PC-3 (cell line): Measurements from ENCODE around the gene FOXO3. TPM values are rescaled to one million over a fixed set of nuclear protein-coding genes. Genes with fewer than 3 reads are reported as not detected.
"Not testable (repeated sequence)": the region's sequence is repeated elsewhere in the genome, so short reads cannot be mapped to it uniquely, and the experiment has no call there.

Experiments
- ATAC-seq: fragments of 200-7000 bp; cut with Tn5 transposase; 2 replicates; pipeline ENCODE4 v1.9.1; 2020; ENCODE audit warnings: mild to moderate bottlenecking, moderate library complexity
- BruUV-seq: library from RNA; stranded (reverse); fragments of 400-500 nt; replicated peaks from 2 replicates; lab custom pipeline; 2021; lab: Mats Ljungman, UMichigan
- CTCF ChIA-PET: fragments of 300-600 bp; sonication (Branson Sonifier 250); formaldehyde crosslinking; loops from one replicate; lab custom pipeline; 2022; ENCODE audit warnings: antibody characterized with exemption; lab: Charles Lee
- POLR2A ChIA-PET: fragments of 300-600 bp; sonication (Branson Sonifier 250); formaldehyde crosslinking; loops from one replicate; lab custom pipeline; 2022; ENCODE audit warnings: antibody characterized with exemption; ENCODE audit not compliant: unreplicated experiment; lab: Charles Lee
- DNase-seq: peaks from one replicate; pipeline ENCODE4 v3.0.0-alpha.2; 2015
- H2AFZ ChIP-seq: fragments of 300-600 bp; sonication (generic); 2 replicates; pipeline ENCODE4 v1.6.0; 2016; ENCODE audit warnings: antibody characterized with exemption, low read length
- H3F3A ChIP-seq: fragments of 300-600 bp; sonication (generic); one replicate; pipeline ENCODE4 v1.6.0; 2017; ENCODE audit warnings: antibody characterized with exemption, low read length, control low read depth, mild to moderate bottlenecking; ENCODE audit not compliant: unreplicated experiment
- H3K27ac ChIP-seq: fragments of 300-600 bp; sonication (generic); 2 replicates; pipeline ENCODE4 v1.5.1; 2016; ENCODE audit warnings: mild to moderate bottlenecking, low read length
- H3K27me3 ChIP-seq: fragments of 300-600 bp; sonication (generic); 2 replicates; pipeline ENCODE4 v1.6.1; 2016; ENCODE audit warnings: low read length, mixed read lengths
- H3K36me3 ChIP-seq: fragments of 300-600 bp; sonication (generic); 2 replicates; pipeline ENCODE4 v1.6.1; 2016; ENCODE audit warnings: low read depth, mixed run types, low read length, mixed read lengths
- H3K4me1 ChIP-seq: fragments of 300-600 bp; sonication (generic); 2 replicates; pipeline ENCODE4 v1.5.1; 2016; ENCODE audit warnings: low read length; ENCODE audit not compliant: insufficient read depth
- H3K4me2 ChIP-seq: fragments of 300-600 bp; sonication (generic); 2 replicates; pipeline ENCODE4 v1.6.0; 2016; ENCODE audit warnings: low read length
- H3K4me3 ChIP-seq: fragments of 300-600 bp; sonication (generic); 2 replicates; pipeline ENCODE4 v1.5.1; 2016; ENCODE audit warnings: mild to moderate bottlenecking, low read length, mixed read lengths
- H3K79me2 ChIP-seq: fragments of 300-600 bp; sonication (generic); 2 replicates; pipeline ENCODE4 v1.6.1; 2017; ENCODE audit warnings: low read length, mixed read lengths
- H3K9ac ChIP-seq: fragments of 300-600 bp; sonication (generic); 2 replicates; pipeline ENCODE4 v1.6.0; 2016; ENCODE audit warnings: mild to moderate bottlenecking, low read length
- H3K9me2 ChIP-seq: fragments of 300-600 bp; sonication (generic); replicated peaks from 2 replicates; pipeline ENCODE4 v1.6.1; 2016; ENCODE audit warnings: mixed run types, low read length, mixed read lengths
- H3K9me3 ChIP-seq: fragments of 300-600 bp; sonication (generic); 2 replicates; pipeline ENCODE4 v1.6.1; 2016; ENCODE audit warnings: low read length, mixed read lengths
- H4K20me1 ChIP-seq: fragments of 300-600 bp; sonication (generic); 2 replicates; pipeline ENCODE4 v1.6.1; 2016; ENCODE audit warnings: low read length, mixed read lengths
- EZH2 ChIP-seq: fragments of 300-600 bp; sonication (generic); IDR thresholded peaks from one replicate; pipeline ENCODE4 v1.6.1; 2017; ENCODE audit warnings: antibody characterized with exemption, mild to moderate bottlenecking, low read length; ENCODE audit not compliant: unreplicated experiment
- EZH2phosphoT487 ChIP-seq: fragments of 300-600 bp; sonication (generic); IDR thresholded peaks from 2 replicates; pipeline ENCODE4 v1.6.1; 2018; ENCODE audit warnings: mild to moderate bottlenecking, antibody characterized with exemption, low read length, borderline replicate concordance
- intact Hi-C: fragments of 100-400 bp; cut with micrococcal nuclease; formaldehyde crosslinking; loops from 2 replicates; pipeline ENCODE4 v1.9.0; 2023
- total RNA-seq: library from RNA; depleted of rRNA; stranded (reverse); fragments of >200 nt; gene quantifications from 2 replicates; pipeline ENCODE4 v1.2.3, GENCODE V29; 2014
- TF ChIP-seq, protein P1 (sequence below): fragments of 300-600 bp; sonication (generic); conservative IDR thresholded peaks from 2 replicates; pipeline ENCODE4 v1.5.1; 2017; ENCODE audit warnings: antibody characterized with exemption, low read depth, mild to moderate bottlenecking, low read length

Gene FOXO3
- total RNA-seq, 1 experiment from 2014 or later = 12.8 TPM

DNA sequence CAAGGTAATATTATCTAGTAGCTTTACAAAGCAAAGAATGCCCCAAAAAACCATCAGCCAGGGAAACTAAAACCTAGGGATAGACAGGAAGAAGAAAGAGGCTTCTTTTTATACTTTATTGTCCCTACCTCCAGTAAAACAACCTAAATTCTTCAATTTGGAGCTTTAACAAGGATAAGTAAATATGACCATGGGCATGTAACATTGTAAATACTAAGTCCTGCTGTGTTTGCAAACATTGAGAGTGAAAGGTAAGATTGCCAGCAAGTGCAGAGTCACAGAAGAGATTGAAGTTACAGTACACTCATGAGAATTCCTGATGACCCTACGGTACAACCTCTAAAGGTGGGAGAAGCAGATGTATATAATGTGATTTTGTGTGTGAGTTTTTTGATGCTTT is 117.2 kb downstream of the FOXO3 start:
- intact Hi-C loops = no loop called here
- Histone ChIP-seq H3K4me2 (no peak overlapping the region), H3K4me1 (peaks cover 40% of the 10 kb centered on the region), H3K79me2 (peaks cover 62% of the 10 kb centered on the region), H3K4me3 (no peak overlapping the region), H3K36me3 (no peaks in the 10 kb centered on the region; the same call in 1 of the 2 replicates), H3K9me3 (no peaks in the 10 kb centered on the region), H2AFZ (no peak overlapping the region), H3K9ac (no peak overlapping the region), H4K20me1 (no peaks in the 10 kb centered on the region), H3K27ac (no peak overlapping the region), H3F3A (no peaks in the 10 kb centered on the region), H3K9me2 (no peaks in the 10 kb centered on the region), H3K27me3 (no peaks in the 10 kb centered on the region)
- TF ChIP-seq EZH2phosphoT487 = no peak
- TF ChIP-seq, protein P1, sequence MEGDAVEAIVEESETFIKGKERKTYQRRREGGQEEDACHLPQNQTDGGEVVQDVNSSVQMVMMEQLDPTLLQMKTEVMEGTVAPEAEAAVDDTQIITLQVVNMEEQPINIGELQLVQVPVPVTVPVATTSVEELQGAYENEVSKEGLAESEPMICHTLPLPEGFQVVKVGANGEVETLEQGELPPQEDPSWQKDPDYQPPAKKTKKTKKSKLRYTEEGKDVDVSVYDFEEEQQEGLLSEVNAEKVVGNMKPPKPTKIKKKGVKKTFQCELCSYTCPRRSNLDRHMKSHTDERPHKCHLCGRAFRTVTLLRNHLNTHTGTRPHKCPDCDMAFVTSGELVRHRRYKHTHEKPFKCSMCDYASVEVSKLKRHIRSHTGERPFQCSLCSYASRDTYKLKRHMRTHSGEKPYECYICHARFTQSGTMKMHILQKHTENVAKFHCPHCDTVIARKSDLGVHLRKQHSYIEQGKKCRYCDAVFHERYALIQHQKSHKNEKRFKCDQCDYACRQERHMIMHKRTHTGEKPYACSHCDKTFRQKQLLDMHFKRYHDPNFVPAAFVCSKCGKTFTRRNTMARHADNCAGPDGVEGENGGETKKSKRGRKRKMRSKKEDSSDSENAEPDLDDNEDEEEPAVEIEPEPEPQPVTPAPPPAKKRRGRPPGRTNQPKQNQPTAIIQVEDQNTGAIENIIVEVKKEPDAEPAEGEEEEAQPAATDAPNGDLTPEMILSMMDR = no peak
- no peak for TF ChIP-seq EZH2
- ChIA-PET CTCF (no interaction called here), POLR2A (interaction anchor here (0.6 kb wide), 1 partner anchor 83 kb away, joined by 9 read pairs; no protein-coding TSS in a partner anchor)
- DNase-seq = no peak
- no TSS peak for BruUV-seq
- ATAC-seq = no peak

DNA sequence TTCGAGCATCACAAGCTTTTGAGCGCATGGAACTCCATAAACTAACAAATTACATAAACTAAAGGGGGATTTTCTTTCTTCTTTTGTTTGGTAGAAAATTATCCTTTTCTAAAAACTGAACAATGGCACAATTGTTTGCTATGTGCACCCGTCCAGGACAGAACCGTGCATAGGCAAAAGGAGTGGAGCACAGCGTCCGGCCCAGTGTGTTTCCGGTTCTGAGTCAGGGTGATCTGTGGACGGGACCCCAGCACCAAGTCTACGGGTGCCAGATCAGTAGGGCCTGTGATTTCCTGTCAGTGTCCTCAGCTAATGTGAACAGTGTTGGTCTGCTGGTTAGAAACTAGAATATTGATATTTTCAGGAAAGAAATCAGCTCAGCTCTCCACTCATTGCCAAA is 119.6 kb downstream of the FOXO3 start:
- H2AFZ ChIP-seq, ATAC-seq, H3F3A ChIP-seq, H3K4me3 ChIP-seq, POLR2A ChIA-PET, H3K36me3 ChIP-seq, H3K9me3 ChIP-seq, H3K9me2 ChIP-seq, H3K27me3 ChIP-seq, CTCF ChIA-PET, DNase-seq, intact Hi-C loops, H3K9ac ChIP-seq, H4K20me1 ChIP-seq, H3K27ac ChIP-seq, H3K4me2 ChIP-seq: not testable (repeated sequence)
- peaks cover 40% of the 10 kb centered on the region for H3K79me2 ChIP-seq
- TSS peak; percentile 13 for BruUV-seq
- peaks cover 25% of the 10 kb centered on the region for H3K4me1 ChIP-seq

DNA sequence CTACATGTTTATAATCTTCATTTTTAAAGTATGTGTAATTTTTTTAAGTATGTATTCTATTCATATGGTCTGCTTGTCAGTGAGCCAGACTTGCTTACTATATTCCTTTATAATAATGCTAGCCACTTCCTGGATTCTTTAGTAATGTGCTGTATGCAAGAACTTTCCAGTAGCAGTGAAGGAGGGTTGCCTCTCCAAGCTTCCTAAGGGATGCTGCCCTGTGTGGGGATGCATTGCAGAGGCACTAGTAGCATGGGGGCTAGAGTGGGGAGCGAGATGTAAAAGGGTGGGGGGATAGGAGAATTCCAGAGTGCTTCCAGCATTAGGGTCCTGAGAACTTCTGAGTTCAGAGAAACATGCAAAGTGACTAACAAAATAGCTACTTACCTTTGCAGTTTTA is 121.0 kb downstream of the FOXO3 start:
- CTCF ChIA-PET, H3K36me3 ChIP-seq, H3K9me2 ChIP-seq, H2AFZ ChIP-seq, H4K20me1 ChIP-seq, H3K9me3 ChIP-seq, DNase-seq, intact Hi-C loops, H3K9ac ChIP-seq, H3K27ac ChIP-seq, H3K4me3 ChIP-seq, H3F3A ChIP-seq, H3K27me3 ChIP-seq, BruUV-seq, H3K4me2 ChIP-seq: not testable (repeated sequence)
- Histone ChIP-seq H3K79me2 (peaks cover 26% of the 10 kb centered on the region), H3K4me1 (peaks cover 35% of the 10 kb centered on the region)
- ATAC-seq = peak; percentile 54
- POLR2A ChIA-PET = interaction anchor here (0.5 kb wide), 1 partner anchor 105 kb away, joined by 5 read pairs; no protein-coding TSS in a partner anchor

DNA sequence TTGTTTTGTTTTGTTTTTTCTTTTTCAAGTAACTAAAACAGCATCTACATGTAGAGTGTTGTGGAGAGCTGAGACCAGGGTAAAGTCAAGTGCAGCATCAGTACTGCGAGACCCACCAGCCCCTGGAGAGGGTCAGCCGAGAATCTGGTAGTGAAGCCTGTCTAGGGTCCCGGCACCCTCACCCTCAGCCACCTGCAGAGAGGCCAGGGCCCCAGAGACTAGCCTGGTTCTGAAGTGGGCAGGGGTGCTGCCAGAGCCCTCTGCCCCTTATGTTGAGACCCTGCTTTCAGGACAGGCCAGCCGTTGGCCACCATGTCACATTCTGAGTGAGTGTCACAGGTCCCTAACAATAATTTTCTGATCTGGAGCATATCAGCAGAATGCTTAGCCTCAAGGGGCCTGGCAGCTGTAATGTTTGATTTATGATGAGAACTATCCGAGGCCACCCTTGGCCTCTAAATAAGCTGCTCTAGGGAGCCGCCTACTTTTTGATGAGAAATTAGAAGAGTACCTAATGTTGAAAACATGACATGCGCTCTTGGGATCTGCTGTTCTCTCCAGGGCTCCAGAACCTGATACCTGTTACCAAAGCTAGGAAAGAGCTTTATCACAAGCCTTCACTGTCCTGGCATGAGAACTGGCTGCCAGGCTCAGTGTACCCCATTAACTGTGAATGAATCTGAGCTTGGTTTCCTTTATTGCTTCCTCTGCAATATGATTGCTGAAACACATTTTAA is 121.8 kb downstream of the FOXO3 start:
- H3K4me3 ChIP-seq, H3K9me2 ChIP-seq, H3F3A ChIP-seq, CTCF ChIA-PET, H4K20me1 ChIP-seq, H3K27ac ChIP-seq, H3K27me3 ChIP-seq, H3K9ac ChIP-seq, H3K9me3 ChIP-seq, intact Hi-C loops, DNase-seq, H3K36me3 ChIP-seq, H3K4me2 ChIP-seq, ATAC-seq, BruUV-seq, H2AFZ ChIP-seq: not testable (repeated sequence)
- Histone ChIP-seq H3K79me2 (peaks cover 18% of the 10 kb centered on the region), H3K4me1 (peaks cover 40% of the 10 kb centered on the region)
- POLR2A ChIA-PET = interaction anchor here (0.5 kb wide), 1 partner anchor 106 kb away, joined by 5 read pairs; no protein-coding TSS in a partner anchor

DNA sequence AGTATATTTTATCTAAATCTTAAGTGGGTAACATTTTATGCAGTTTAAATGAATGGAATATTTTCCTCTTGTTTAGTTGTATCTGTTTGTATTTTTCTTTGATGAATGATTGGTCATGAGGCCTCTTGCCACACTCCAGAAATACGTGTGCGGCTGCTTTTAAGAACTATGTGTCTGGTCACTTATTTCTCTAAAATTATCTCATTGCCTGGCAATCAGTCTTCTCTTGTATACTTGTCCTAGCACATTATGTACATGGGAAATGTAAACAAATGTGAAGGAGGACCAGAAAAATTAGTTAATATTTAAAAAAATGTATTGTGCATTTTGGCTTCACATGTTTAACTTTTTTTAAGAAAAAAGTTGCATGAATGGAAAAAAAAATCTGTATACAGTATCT is 123.3 kb downstream of the FOXO3 start:
- H3K9me3 ChIP-seq, ATAC-seq, H3K27me3 ChIP-seq, H3K36me3 ChIP-seq, POLR2A ChIA-PET, CTCF ChIA-PET, H3K9me2 ChIP-seq, intact Hi-C loops, DNase-seq, H3K4me2 ChIP-seq, H3K79me2 ChIP-seq, BruUV-seq, H3K9ac ChIP-seq, H4K20me1 ChIP-seq, H2AFZ ChIP-seq, H3F3A ChIP-seq, H3K4me3 ChIP-seq: not testable (repeated sequence)
- Histone ChIP-seq H3K27ac (peak overlapping the region; percentile 70), H3K4me1 (peaks cover 46% of the 10 kb centered on the region)
